ENCODE results near the gene DDX31. TPM values are rescaled to one million over a fixed set of nuclear protein-coding genes. Genes with fewer than 3 reads are reported as not detected.

Gene DDX31
- total and polyA plus RNA-seq, 2 experiments from 2014 or later = 7.3 to 13.1 TPM

DNA sequence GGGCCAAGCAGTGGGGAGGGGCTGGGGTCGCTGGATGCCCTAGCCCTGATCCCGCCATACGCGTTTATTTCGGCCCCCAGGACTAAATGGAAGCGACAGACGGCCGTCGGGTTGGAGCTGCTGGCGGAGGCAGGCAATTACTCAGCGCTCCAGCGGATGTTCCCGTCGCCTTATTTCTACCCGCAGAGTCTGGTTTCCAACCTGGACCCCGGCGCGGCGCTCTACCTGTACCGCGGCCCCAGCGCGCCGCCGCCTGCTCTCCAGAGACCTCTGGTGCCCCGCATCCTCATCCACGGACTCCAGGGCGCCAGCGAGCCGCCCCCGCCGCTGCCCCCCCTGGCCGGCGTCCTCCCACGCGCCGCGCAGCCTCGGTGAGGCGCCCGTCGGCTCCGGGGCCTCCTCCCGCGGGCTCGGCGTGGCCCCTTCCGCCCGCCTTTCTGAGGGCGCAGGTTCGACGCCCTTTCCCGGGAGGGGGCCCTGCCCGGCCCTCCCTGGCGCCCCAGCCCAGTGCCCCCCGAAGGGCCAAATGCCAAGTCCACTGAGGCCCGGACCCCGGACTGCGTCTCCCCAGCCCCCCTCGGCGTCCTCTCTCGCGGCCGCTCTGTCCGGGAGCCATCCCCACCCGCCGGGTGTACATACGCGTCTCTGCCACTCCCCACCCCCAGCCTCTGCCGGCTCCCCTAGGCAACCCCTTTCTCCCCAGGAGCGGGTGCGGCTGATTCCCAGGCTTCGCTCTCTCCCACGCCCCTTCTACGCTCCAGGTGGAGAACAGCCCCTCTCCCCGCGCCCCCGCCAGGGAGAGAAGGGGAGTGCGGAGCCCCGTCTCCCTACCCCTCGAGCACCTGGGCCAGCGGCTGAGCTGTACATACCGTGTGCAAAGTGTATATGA is 80.4 kb downstream of the DDX31 start:
- TF ChIP-seq EZH2 (IDR thresholded peaks at IDR 0.05; ENCODE audit: borderline replicate concordance) = peak; percentile 83
- TF ChIP-seq EZH2phosphoT487 (IDR thresholded peaks at IDR 0.05; ENCODE audit: low read depth, severe bottlenecking, unreplicated experiment) = no peak
- peak overlapping the region; percentile 65 for H3K4me2 ChIP-seq
- peaks cover 3% of the 10 kb centered on the region for H4K20me1 ChIP-seq (ENCODE audit: insufficient read depth, poor library complexity, severe bottlenecking)
- peaks cover 96% of the 10 kb centered on the region for H3K27me3 ChIP-seq
- H3K4me1 ChIP-seq (ENCODE audit: insufficient read depth) = peaks cover 8% of the 10 kb centered on the region
- no peak overlapping the region for H2AFZ ChIP-seq
- H3K4me3 ChIP-seq = no peak overlapping the region
- no peaks in the 10 kb centered on the region for H3K9me3 ChIP-seq (ENCODE audit: low read depth)
- no peaks in the 10 kb centered on the region for H3K9me2 ChIP-seq (replicated peaks; ENCODE audit: insufficient read depth)
- no peak overlapping the region for H3K27ac ChIP-seq
- no peak for DNase-seq (ENCODE audit: low spot score)
- H3K79me2 ChIP-seq = no peaks in the 10 kb centered on the region
- H3K36me3 ChIP-seq (replicated peaks; ENCODE audit: insufficient read depth, low read depth) = no peaks in the 10 kb centered on the region
- 3% methylated on average over 33 of the region's 83 CpGs for WGBS (ENCODE audit: low lambda C conversion rate, missing lambda C conversion rate)

DNA sequence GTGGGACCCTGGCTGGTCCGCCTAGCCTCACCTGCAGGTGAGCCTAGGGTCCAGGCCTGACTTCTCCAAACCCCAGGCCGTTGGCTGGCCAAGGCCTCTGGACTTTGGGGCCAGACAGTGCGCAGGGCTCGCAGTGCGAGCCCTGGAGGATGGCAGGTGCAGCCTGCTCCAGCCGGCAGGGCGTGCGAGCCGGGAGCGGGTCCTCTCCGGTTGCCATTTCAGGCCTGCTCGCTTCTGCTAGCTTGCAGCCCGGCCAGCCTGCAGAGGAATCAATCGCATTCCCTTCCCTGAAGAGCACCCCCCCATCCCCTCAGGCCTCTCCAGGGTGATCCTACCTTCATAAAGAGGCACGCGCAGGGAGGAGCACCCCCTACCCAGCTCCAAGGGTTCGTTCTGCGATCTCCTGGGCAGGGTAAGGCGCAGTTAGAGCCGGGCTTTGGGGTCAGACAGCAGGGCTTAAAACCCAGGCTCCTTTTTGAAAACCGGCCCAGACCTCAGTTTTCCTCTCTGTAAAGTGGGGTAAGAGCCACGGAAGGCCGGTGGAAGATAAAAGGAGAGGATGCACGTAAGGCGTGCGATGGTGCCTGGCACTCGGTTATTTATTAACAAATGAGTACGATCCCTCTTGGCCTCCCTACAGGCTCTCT is 81.2 kb downstream of the DDX31 start:
- no peak overlapping the region for H3K4me2 ChIP-seq
- H3K9me3 ChIP-seq (ENCODE audit: low read depth) = no peaks in the 10 kb centered on the region
- H3K9me2 ChIP-seq (replicated peaks; ENCODE audit: insufficient read depth) = no peaks in the 10 kb centered on the region
- WGBS (ENCODE audit: low lambda C conversion rate, missing lambda C conversion rate) = 13% methylated on average over 27 of the region's 28 CpGs
- no peaks in the 10 kb centered on the region for H3K79me2 ChIP-seq
- H3K4me3 ChIP-seq = no peak overlapping the region
- no peak overlapping the region for H3K27ac ChIP-seq
- no peaks in the 10 kb centered on the region for H3K36me3 ChIP-seq (replicated peaks; ENCODE audit: insufficient read depth, low read depth)
- H3K27me3 ChIP-seq = peaks cover 99% of the 10 kb centered on the region
- DNase-seq (ENCODE audit: low spot score) = no peak
- H3K4me1 ChIP-seq (ENCODE audit: insufficient read depth) = peaks cover 8% of the 10 kb centered on the region
- peaks cover 3% of the 10 kb centered on the region for H4K20me1 ChIP-seq (ENCODE audit: insufficient read depth, poor library complexity, severe bottlenecking)
- H2AFZ ChIP-seq = no peak overlapping the region
- TF ChIP-seq EZH2phosphoT487 (IDR thresholded peaks at IDR 0.05; ENCODE audit: low read depth, severe bottlenecking, unreplicated experiment) (peak; percentile 34), EZH2 (IDR thresholded peaks at IDR 0.05; ENCODE audit: borderline replicate concordance) (no peak)

DNA sequence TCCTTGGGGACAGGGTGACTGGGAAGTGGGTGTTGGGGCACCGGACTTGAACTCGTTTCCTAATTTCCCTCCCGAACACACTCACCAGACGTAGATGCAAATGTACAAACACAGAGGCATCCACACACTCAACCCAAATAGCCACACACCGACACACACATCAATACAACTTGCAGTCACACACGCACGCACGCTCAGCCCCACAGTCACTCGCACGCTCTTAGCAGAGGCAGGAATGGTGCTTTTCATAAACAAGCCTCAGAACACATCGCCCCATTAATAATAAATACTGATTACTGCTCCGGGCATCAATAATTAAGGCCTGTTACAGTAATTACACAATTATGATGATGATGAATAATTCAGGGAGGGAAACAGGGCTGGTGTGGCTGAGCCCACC is 81.7 kb downstream of the DDX31 start:
- H3K27ac ChIP-seq = no peak overlapping the region
- WGBS (ENCODE audit: low lambda C conversion rate, missing lambda C conversion rate) = 60% methylated on average over 12 of the region's 12 CpGs

DNA sequence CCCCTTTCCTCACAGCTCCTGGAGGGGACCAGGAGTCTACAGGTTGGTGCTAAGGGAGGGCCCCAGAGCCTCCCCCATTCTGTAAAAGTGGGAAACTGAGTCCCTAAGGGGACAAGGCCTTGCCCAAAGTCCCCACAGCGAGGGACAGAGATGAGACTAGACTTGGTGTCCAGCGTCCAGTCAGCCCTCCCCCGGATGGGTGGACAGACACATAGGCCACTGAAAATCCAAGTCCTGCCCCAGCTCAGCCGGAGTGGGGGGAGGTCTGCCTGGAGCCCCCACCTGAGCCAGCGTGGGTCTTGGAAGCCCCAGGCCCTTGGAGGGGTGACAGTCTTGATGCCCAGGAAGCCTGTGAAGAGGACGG is 82.2 kb downstream of the DDX31 start:
- Histone ChIP-seq H3K9me2 (replicated peaks; ENCODE audit: insufficient read depth) (no peaks in the 10 kb centered on the region), H3K27me3 (peaks cover 99% of the 10 kb centered on the region), H3K27ac (no peak overlapping the region), H3K4me3 (no peak overlapping the region), H3K4me1 (ENCODE audit: insufficient read depth) (peaks cover 8% of the 10 kb centered on the region), H3K9me3 (ENCODE audit: low read depth) (no peaks in the 10 kb centered on the region), H3K36me3 (replicated peaks; ENCODE audit: insufficient read depth, low read depth) (no peaks in the 10 kb centered on the region), H4K20me1 (ENCODE audit: insufficient read depth, poor library complexity, severe bottlenecking) (peaks cover 3% of the 10 kb centered on the region), H3K4me2 (no peak overlapping the region), H2AFZ (no peak overlapping the region), H3K79me2 (no peaks in the 10 kb centered on the region)
- no peak for DNase-seq (ENCODE audit: low spot score)
- WGBS (ENCODE audit: low lambda C conversion rate, missing lambda C conversion rate) = 40% methylated on average over 6 of the region's 6 CpGs
- TF ChIP-seq EZH2phosphoT487 (IDR thresholded peaks at IDR 0.05; ENCODE audit: low read depth, severe bottlenecking, unreplicated experiment) = no peak
- peak; percentile 10 for TF ChIP-seq EZH2 (IDR thresholded peaks at IDR 0.05; ENCODE audit: borderline replicate concordance)

More for the DNA sequence above, 81.7 kb downstream of the DDX31 start:
- H3K4me2 ChIP-seq = no peak overlapping the region
- H3K4me1 ChIP-seq (ENCODE audit: insufficient read depth) = peaks cover 8% of the 10 kb centered on the region
- H3K9me2 ChIP-seq (replicated peaks; ENCODE audit: insufficient read depth) = no peaks in the 10 kb centered on the region
- H3K4me3 ChIP-seq = no peak overlapping the region
- peaks cover 99% of the 10 kb centered on the region for H3K27me3 ChIP-seq
- TF ChIP-seq, protein P1, sequence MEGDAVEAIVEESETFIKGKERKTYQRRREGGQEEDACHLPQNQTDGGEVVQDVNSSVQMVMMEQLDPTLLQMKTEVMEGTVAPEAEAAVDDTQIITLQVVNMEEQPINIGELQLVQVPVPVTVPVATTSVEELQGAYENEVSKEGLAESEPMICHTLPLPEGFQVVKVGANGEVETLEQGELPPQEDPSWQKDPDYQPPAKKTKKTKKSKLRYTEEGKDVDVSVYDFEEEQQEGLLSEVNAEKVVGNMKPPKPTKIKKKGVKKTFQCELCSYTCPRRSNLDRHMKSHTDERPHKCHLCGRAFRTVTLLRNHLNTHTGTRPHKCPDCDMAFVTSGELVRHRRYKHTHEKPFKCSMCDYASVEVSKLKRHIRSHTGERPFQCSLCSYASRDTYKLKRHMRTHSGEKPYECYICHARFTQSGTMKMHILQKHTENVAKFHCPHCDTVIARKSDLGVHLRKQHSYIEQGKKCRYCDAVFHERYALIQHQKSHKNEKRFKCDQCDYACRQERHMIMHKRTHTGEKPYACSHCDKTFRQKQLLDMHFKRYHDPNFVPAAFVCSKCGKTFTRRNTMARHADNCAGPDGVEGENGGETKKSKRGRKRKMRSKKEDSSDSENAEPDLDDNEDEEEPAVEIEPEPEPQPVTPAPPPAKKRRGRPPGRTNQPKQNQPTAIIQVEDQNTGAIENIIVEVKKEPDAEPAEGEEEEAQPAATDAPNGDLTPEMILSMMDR (IDR thresholded peaks at IDR 0.05; ENCODE audit: poor library complexity) = no peak
- TF ChIP-seq EZH2 (IDR thresholded peaks at IDR 0.05; ENCODE audit: borderline replicate concordance) (no peak), EZH2phosphoT487 (IDR thresholded peaks at IDR 0.05; ENCODE audit: low read depth, severe bottlenecking, unreplicated experiment) (peak; percentile 26)
- H3K36me3 ChIP-seq (replicated peaks; ENCODE audit: insufficient read depth, low read depth) = no peaks in the 10 kb centered on the region
- peaks cover 3% of the 10 kb centered on the region for H4K20me1 ChIP-seq (ENCODE audit: insufficient read depth, poor library complexity, severe bottlenecking)
- H2AFZ ChIP-seq = no peak overlapping the region
- DNase-seq (ENCODE audit: low spot score) = no peak
- H3K79me2 ChIP-seq = no peaks in the 10 kb centered on the region
- no peaks in the 10 kb centered on the region for H3K9me3 ChIP-seq (ENCODE audit: low read depth)

Measured in hepatocyte (in vitro differentiated cells).